Measurements from ENCODE around the gene TAX1BP1.

GRCh38 chr7:27808626-27809025 is 68.7 kb downstream of the TAX1BP1 start:
- TF ChIP-seq EZH2 (IDR thresholded peaks at IDR 0.05; ENCODE audit: insufficient read depth, poor library complexity, severe bottlenecking) (no peak), EZH2phosphoT487 (IDR thresholded peaks at IDR 0.05; ENCODE audit: insufficient read depth, low read depth) (no peak)

Data from GM23248 (cell line).